22Rv1 (cell line): ENCODE results near the gene ATP2B2.

ENCODE experiments used
- H3K27ac ChIP-seq: fragments of 450-650 bp; 2 replicates; pipeline ENCODE4 v1.5.1; 2017
- ZFX ChIP-seq: fragments of 450-650 bp; IDR thresholded peaks from 2 replicates; pipeline ENCODE4 v1.6.1; 2017; ENCODE audit warnings: antibody characterized with exemption, borderline replicate concordance
- TF ChIP-seq, protein P1 (sequence below): fragments of 450-650 bp; IDR thresholded peaks from 2 replicates; pipeline ENCODE4 v1.5.1; 2017; ENCODE audit warnings: mild to moderate bottlenecking

Gene ATP2B2

DNA sequence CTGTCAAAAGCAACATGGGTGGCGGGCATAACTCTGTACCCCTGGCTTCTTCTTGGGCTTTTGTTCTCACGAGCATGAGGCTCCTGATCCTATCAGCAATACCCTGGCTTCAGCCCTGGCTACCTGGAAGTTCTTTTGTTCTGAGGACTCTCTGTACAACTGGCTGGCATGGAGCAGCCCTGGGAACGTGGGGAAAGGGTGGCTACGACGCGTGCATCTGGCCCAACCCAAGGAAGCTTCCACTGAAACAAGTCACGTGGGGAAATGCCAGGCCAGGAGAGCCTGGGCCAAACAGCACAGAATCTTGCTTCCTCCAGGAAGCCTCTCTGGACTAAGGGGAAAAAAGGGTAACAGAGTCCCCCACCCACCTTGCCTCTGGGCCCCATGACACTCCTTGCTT, 22.7 kb upstream of the ATP2B2 start:
- TF ChIP-seq, protein P1, sequence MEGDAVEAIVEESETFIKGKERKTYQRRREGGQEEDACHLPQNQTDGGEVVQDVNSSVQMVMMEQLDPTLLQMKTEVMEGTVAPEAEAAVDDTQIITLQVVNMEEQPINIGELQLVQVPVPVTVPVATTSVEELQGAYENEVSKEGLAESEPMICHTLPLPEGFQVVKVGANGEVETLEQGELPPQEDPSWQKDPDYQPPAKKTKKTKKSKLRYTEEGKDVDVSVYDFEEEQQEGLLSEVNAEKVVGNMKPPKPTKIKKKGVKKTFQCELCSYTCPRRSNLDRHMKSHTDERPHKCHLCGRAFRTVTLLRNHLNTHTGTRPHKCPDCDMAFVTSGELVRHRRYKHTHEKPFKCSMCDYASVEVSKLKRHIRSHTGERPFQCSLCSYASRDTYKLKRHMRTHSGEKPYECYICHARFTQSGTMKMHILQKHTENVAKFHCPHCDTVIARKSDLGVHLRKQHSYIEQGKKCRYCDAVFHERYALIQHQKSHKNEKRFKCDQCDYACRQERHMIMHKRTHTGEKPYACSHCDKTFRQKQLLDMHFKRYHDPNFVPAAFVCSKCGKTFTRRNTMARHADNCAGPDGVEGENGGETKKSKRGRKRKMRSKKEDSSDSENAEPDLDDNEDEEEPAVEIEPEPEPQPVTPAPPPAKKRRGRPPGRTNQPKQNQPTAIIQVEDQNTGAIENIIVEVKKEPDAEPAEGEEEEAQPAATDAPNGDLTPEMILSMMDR, result no peak
- no peak for TF ChIP-seq ZFX
- H3K27ac ChIP-seq, result no peak overlapping the region

DNA sequence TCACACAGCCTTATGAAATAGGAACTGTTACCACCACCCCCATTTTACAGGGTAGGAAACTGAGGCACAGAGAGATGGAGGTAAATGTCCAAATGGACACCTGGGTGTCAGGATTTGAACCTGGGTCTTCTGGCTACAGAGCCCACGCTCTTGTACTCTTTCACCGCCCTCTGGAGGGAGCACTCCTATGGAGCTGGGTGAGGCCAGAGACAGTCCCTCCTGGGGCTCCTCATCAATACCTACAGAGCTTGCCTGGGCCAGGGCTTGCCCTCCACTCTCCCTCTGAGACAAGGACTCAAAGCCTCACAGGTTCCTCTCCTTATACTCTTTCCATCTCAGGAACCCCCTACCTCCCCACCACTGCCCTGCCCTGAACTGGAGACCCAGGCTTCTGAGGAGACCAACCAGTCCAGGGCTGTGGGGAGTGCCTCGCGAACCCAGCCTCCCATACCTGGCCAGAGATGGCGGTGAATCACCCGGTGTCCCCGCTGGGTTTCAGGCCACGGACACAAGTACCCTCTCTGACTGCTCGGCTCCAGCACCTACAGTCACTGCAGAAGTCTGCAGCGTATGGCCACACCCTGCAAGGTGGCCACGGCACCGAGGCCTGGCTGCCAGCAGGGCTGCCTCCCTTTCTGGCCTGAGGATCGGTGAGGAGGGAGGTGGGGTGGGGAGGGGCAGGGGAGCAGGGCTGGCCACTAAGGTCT, 22.1 kb upstream of the ATP2B2 start:
- no peak for TF ChIP-seq ZFX
- TF ChIP-seq, protein P1, result no peak
- H3K27ac ChIP-seq, result no peak overlapping the region

DNA sequence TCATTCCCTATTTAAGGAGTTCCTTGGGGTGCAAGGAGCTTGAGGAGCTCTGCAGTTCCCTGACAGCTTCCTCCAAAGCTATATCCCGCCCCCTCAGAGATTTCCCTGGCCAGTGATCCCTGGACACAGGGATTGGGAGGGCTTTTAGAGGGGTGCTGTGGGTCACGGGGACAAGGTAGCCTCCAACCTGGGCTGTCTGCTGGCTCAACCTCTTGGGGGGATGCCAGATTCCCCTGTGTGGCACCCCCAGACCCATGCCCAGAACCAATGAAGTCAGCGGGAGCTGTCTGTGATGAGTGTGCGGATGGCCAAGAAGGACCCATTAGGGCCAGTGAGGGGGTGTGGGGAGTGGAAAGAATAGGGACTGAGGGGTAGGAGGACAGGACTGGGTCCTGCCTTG, 21.0 kb upstream of the ATP2B2 start:
- no peak for TF ChIP-seq ZFX
- TF ChIP-seq, protein P1, result no peak
- H3K27ac ChIP-seq, result no peak overlapping the region

DNA sequence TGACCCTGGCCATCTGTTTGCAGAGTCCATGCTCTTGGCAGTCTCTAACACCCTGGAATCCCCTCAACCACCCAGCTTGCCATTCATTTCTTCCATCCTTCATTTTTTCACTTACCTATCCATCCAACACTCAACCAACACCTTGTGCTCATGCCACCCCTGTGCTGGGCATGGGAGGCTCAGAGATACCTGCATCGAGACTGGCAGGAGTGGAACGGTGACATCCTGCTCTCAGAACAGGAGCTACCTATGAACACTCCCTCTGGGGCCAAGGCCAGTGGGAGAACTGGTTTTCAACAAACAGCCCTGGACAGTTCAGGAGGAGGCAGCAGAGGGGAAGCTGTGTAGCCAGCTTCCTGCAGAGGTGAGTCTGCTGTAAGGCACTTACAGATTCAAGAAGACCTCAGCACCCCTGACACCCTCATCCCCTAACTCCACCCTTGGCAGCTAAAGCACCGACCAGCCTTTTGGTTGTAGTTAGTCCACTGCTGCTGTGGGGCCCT, 19.5 kb upstream of the ATP2B2 start:
- no peak overlapping the region for H3K27ac ChIP-seq
- TF ChIP-seq, protein P1, result no peak
- TF ChIP-seq ZFX, result no peak

DNA sequence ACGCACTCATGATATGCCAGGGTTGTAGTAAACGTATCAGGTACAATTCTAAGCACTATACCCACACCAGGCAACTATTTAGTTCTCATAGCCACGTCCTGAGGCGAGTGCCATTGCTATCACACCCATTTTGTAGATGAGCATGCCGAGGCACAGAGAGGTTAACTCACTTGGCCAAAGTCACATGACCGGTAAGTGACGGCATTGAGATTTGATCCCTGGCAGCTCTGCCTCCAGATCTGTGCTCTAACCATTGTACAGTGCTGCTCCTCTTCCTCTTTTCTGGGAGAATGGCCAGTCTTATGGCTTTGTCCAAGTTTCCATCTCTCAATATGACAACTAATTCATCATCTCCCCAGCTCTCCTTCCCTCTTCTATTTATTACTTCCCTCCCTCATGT, 18.9 kb upstream of the ATP2B2 start:
- H3K27ac ChIP-seq, result no peak overlapping the region
- TF ChIP-seq, protein P1, result no peak
- no peak for TF ChIP-seq ZFX

DNA sequence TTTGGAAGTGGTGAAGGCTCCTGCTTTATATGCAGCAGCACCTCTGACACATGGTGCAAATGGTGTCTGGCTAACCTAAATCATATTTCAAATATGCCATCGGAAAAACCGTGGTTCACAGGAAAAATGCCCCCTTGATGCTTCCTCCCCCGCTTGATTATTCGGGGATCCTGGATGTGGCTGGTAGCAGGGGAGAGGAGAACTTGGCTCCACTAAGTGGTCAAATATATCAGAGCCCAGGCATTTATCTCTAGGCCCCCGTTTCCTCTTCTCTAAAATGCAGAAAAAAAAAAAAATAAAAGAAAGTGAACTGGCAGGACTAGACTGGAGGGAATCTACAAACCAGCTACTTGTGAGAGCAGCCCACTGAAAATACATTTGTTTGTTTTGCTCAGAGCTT, 18.2 kb upstream of the ATP2B2 start:
- H3K27ac ChIP-seq, result no peak overlapping the region
- no peak for TF ChIP-seq ZFX
- TF ChIP-seq, protein P1, result no peak

DNA sequence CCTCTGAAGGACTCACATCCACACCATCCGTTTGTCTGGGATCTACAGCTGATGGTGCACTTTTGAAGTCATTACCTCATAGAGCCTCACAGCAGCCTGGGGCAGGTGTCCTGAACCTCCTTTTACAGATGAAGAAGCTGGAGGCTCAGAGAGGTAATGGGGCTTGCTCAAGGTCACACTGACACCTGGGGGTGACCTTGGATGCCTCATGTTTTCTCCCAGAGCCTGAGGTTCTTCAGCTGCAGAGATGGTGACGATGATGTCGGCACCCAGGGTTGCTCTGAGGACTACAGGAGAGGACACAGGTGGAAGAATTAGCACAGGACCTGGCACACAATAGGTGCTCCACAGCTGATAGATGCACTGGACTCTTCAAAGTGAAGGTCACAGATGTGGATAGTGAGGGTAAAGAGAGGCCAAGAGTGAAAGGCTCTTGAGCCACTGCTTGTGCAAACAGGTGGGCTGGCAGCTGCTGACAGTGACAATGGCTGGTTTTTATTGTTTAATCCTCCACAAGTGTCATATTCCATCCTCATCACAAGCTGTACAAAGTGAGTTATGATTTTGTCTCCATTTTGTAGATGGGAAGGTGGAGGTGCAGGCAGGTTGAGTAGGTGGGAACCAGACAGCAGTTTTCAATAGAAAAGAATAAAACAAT, 17.4 kb upstream of the ATP2B2 start:
- no peak for TF ChIP-seq ZFX
- TF ChIP-seq, protein P1, result no peak
- no peak overlapping the region for H3K27ac ChIP-seq
